Endodermal cell (in vitro differentiated cells): ENCODE measurements around the gene HAL. TPM values are rescaled to one million over a fixed set of nuclear protein-coding genes. Genes with fewer than 3 reads are reported as not detected.

Experiments
- DNase-seq: peaks from one replicate; pipeline ENCODE4 v3.0.0-alpha.2; 2017
- H3K27ac ChIP-seq: 2 replicates; pipeline ENCODE4 v1.5.1; 2013; ENCODE audit warnings: mild to moderate bottlenecking, low read depth, low read length, moderate library complexity
- H3K27me3 ChIP-seq: 2 replicates; pipeline ENCODE4 v1.6.1; 2013; ENCODE audit warnings: mild to moderate bottlenecking, low read length, moderate library complexity; ENCODE audit not compliant: insufficient read depth, control insufficient read depth, poor library complexity, severe bottlenecking
- H3K36me3 ChIP-seq: 2 replicates; pipeline ENCODE4 v1.7.0; 2013; ENCODE audit warnings: mild to moderate bottlenecking, low read length, moderate library complexity; ENCODE audit not compliant: control insufficient read depth, insufficient read depth
- H3K4me1 ChIP-seq: one replicate; pipeline ENCODE4 v1.7.0; 2013; ENCODE audit warnings: low read length; ENCODE audit not compliant: control insufficient read depth, insufficient read depth
- H3K4me3 ChIP-seq: 2 replicates; pipeline ENCODE4 v1.5.1; 2013; ENCODE audit warnings: mild to moderate bottlenecking, low read length, moderate library complexity
- H3K9ac ChIP-seq: 2 replicates; pipeline ENCODE4 v1.6.1; 2013; ENCODE audit warnings: mild to moderate bottlenecking, low read length, moderate library complexity; ENCODE audit not compliant: poor library complexity, severe bottlenecking; ENCODE audit errors: extremely low read depth
- H3K9me3 ChIP-seq: 2 replicates; pipeline ENCODE4 v1.6.1; 2013; ENCODE audit warnings: mild to moderate bottlenecking, low read length, moderate library complexity; ENCODE audit not compliant: control insufficient read depth
- H3K27ac Mint-ChIP-seq: 2 replicates; pipeline ENCODE4 v1.8.0; 2020; ENCODE audit warnings: mixed read lengths
- H3K27me3 Mint-ChIP-seq: 2 replicates; pipeline ENCODE4 v1.8.0; 2021; ENCODE audit warnings: mild to moderate bottlenecking, mixed read lengths; ENCODE audit not compliant: insufficient read depth
- H3K36me3 Mint-ChIP-seq: 2 replicates; pipeline ENCODE4 v1.8.0; 2020; ENCODE audit warnings: low read depth, mixed read lengths
- H3K4me1 Mint-ChIP-seq: 2 replicates; pipeline ENCODE4 v1.8.0; 2020; ENCODE audit warnings: mixed read lengths
- H3K4me3 Mint-ChIP-seq: 2 replicates; pipeline ENCODE4 v1.8.0; 2020; ENCODE audit warnings: mild to moderate bottlenecking, moderate library complexity, mixed read lengths
- H3K9me3 Mint-ChIP-seq: 2 replicates; pipeline ENCODE4 v1.8.0; 2020; ENCODE audit warnings: mild to moderate bottlenecking, mixed read lengths
- CTCF ChIP-seq: fragments of 200-600 bp; sonication (generic); conservative IDR thresholded peaks from 2 replicates; pipeline ENCODE4 v1.5.0; 2021; ENCODE audit warnings: antibody characterized with exemption, mild to moderate bottlenecking
- WGBS, 2 experiments: methylation state at CpG; one replicate each; pipeline versions ENCODE4 v1.1.5 to v1.1.7; 2013; ENCODE audit warnings: missing lambda C conversion rate in 2 of 2, mixed read lengths in 1 of 2; ENCODE audit not compliant: insufficient coverage in 1 of 2, insufficient read length in 1 of 2; 5-methylcytosine and 5-hydroxymethylcytosine counted together
- total RNA-seq, 2 donors: library from RNA; stranded (reverse); fragmentation: NEBNext Ultra II Directional in 1 of 2; extraction: Animal tissue kit (Norgen Biotek cat#: 25700) in 1 of 2; gene quantifications; 2 replicates in 1 of 2; 3 replicates in 1 of 2; pipeline ENCODE4 v1.2.1, GENCODE V29; 2021

HAL gene
- total RNA-seq, 2 donors from 2014 or later: 0.31 to 0.49 TPM

- Histone ChIP-seq H3K4me1 (peaks cover 10% of the 10 kb centered on the region), H3K27ac (no peak overlapping the region), H3K9me3 (no peaks in the 10 kb centered on the region), H3K9ac (no peak overlapping the region), H3K4me3 (no peak overlapping the region), H3K36me3 (no peaks in the 10 kb centered on the region), H3K27me3 (peaks cover 8% of the 10 kb centered on the region)
- no peak for TF ChIP-seq CTCF
- Mint-ChIP-seq H3K27me3 (peaks cover 5% of the 10 kb centered on the region), H3K27ac (no peak overlapping the region), H3K4me1 (peaks cover 25% of the 10 kb centered on the region), H3K4me3 (no peak overlapping the region), H3K36me3 (no peaks in the 10 kb centered on the region), H3K9me3 (no peaks in the 10 kb centered on the region)
- 75% methylated on average over 1 of the region's 1 CpG; no CpG with 5 or more reads in 1 of the 2 experiments for WGBS, 2 experiments
- DNase-seq: no peak
These were observed 43.1 kb downstream of the HAL start for GRCh38 chr12:95953000-95953399.

GRCh38 chr12:95951515-95951914, 44.6 kb downstream of the HAL start:
- Mint-ChIP-seq H3K9me3 (no peaks in the 10 kb centered on the region), H3K27me3 (peaks cover 5% of the 10 kb centered on the region), H3K4me3 (no peak overlapping the region), H3K4me1 (peaks cover 25% of the 10 kb centered on the region), H3K27ac (no peak overlapping the region), H3K36me3 (no peaks in the 10 kb centered on the region)
- Histone ChIP-seq H3K27me3 (peaks cover 8% of the 10 kb centered on the region), H3K4me3 (no peak overlapping the region), H3K4me1 (peaks cover 10% of the 10 kb centered on the region), H3K9me3 (no peaks in the 10 kb centered on the region), H3K9ac (no peak overlapping the region), H3K36me3 (no peaks in the 10 kb centered on the region), H3K27ac (no peak overlapping the region)
- no peak for DNase-seq
- TF ChIP-seq CTCF: no peak

- H3K36me3 ChIP-seq: no peaks in the 10 kb centered on the region
- peaks cover 14% of the 10 kb centered on the region for H3K4me1 ChIP-seq
- H3K27me3 ChIP-seq: peaks cover 9% of the 10 kb centered on the region
- no peak overlapping the region for H3K4me3 Mint-ChIP-seq
- H3K27ac Mint-ChIP-seq: no peak overlapping the region
- DNase-seq: no peak
- WGBS, 2 experiments: 43 to 57% methylated on average over 1 to 3 of the region's 4 CpGs
- peaks cover 11% of the 10 kb centered on the region for H3K27me3 Mint-ChIP-seq
- H3K9me3 ChIP-seq: no peaks in the 10 kb centered on the region
- H3K4me3 ChIP-seq: no peak overlapping the region
- TF ChIP-seq CTCF: no peak
- no peak overlapping the region for H3K27ac ChIP-seq
- H3K9me3 Mint-ChIP-seq: peaks cover 6% of the 10 kb centered on the region
- no peak overlapping the region for H3K9ac ChIP-seq
- H3K36me3 Mint-ChIP-seq: no peaks in the 10 kb centered on the region
- peaks cover 29% of the 10 kb centered on the region for H3K4me1 Mint-ChIP-seq
These were observed 46.5 kb downstream of the HAL start for GRCh38 chr12:95949477-95950206.
